Liver (tissue), 9 donors: ENCODE data around the gene TARM1. TPM values are rescaled to one million over a fixed set of nuclear protein-coding genes. Genes with fewer than 3 reads are reported as not detected.

Source experiments
- DNase-seq: peaks from one replicate; pipeline ENCODE4 v3.0.0-alpha.2; 2017; ENCODE audit warnings: low spot score
- H3K27ac ChIP-seq, 2 donors: one replicate each; pipeline ENCODE4 v1.7.0; 2013; ENCODE audit warnings: inconsistent platforms in 2 of 2, low read length in 2 of 2, control low read depth in 1 of 2, low read depth in 1 of 2, mild to moderate bottlenecking in 1 of 2
- H3K27me3 ChIP-seq, 4 donors: one replicate each; pipeline versions ENCODE4 v1.6.1 to v1.7.0; 2013; ENCODE audit warnings: low read length in 3 of 4, inconsistent platforms in 1 of 4, mild to moderate bottlenecking in 1 of 4, moderate library complexity in 1 of 4; ENCODE audit not compliant: control insufficient read depth in 4 of 4, insufficient read depth in 4 of 4
- H3K36me3 ChIP-seq, 4 donors: one replicate each; pipeline versions ENCODE4 v1.6.1 to v1.7.0; 2013; ENCODE audit warnings: low read length in 3 of 4, mild to moderate bottlenecking in 3 of 4, low read depth in 1 of 4, moderate library complexity in 1 of 4; ENCODE audit not compliant: control insufficient read depth in 4 of 4, insufficient read depth in 3 of 4
- H3K4me1 ChIP-seq, 4 donors: one replicate each; pipeline versions ENCODE4 v1.6.1 to v1.7.0; 2013; ENCODE audit warnings: low read length in 3 of 4, mild to moderate bottlenecking in 3 of 4, moderate library complexity in 1 of 4; ENCODE audit not compliant: control insufficient read depth in 4 of 4, insufficient read depth in 4 of 4
- H3K4me3 ChIP-seq, 3 donors: one replicate each; pipeline versions ENCODE4 v1.6.1 to v1.7.0; 2013; ENCODE audit warnings: low read length in 3 of 3, control low read depth in 1 of 3, low read depth in 1 of 3, mild to moderate bottlenecking in 1 of 3
- H3K9ac ChIP-seq, 2 donors: one replicate each; pipeline ENCODE4 v1.7.0; 2013; ENCODE audit warnings: low read length in 2 of 2, mild to moderate bottlenecking in 2 of 2, moderate library complexity in 2 of 2, control low read depth in 1 of 2, low read depth in 1 of 2
- H3K9me3 ChIP-seq, 4 donors: one replicate each; pipeline versions ENCODE4 v1.6.1 to v1.7.0; 2013; ENCODE audit warnings: low read length in 3 of 4; ENCODE audit not compliant: control insufficient read depth in 4 of 4
- EGR1 ChIP-seq, 2 donors: IDR thresholded peaks; 2 replicates each; pipeline ENCODE4 v1.6.1; 2016 to 2018; ENCODE audit warnings: antibody characterized with exemption in 2 of 2, low read depth in 2 of 2
- FOXA1 ChIP-seq: IDR thresholded peaks from 2 replicates; pipeline ENCODE4 v1.6.1; 2016; ENCODE audit warnings: antibody characterized with exemption
- FOXA2 ChIP-seq: IDR thresholded peaks from 2 replicates; pipeline ENCODE4 v1.6.1; 2016; ENCODE audit warnings: antibody characterized with exemption
- GABPA ChIP-seq, 2 donors: IDR thresholded peaks in 1 of 2; conservative IDR thresholded peaks in 1 of 2; 2 replicates each; pipeline ENCODE4 v1.6.1; 2016; ENCODE audit warnings: antibody characterized with exemption in 2 of 2, mild to moderate bottlenecking in 1 of 2, moderate library complexity in 1 of 2
- HNF4A ChIP-seq, 2 donors: conservative IDR thresholded peaks; 2 replicates each; pipeline ENCODE4 v1.6.1; 2016; ENCODE audit warnings: antibody characterized with exemption in 2 of 2, mild to moderate bottlenecking in 2 of 2
- HNF4G ChIP-seq: IDR thresholded peaks from 2 replicates; pipeline ENCODE4 v1.6.1; 2016; ENCODE audit warnings: antibody characterized with exemption
- JUND ChIP-seq, 2 donors: IDR thresholded peaks; 2 replicates each; pipeline ENCODE4 v1.6.1; 2016; ENCODE audit warnings: antibody characterized with exemption in 2 of 2
- NR2F2 ChIP-seq: IDR thresholded peaks from 2 replicates; pipeline ENCODE4 v1.6.1; 2016; ENCODE audit warnings: antibody characterized with exemption
- RAD21 ChIP-seq, 2 donors: IDR thresholded peaks; 2 replicates each; pipeline ENCODE4 v1.6.1; 2016; ENCODE audit warnings: antibody characterized with exemption in 2 of 2, mild to moderate bottlenecking in 2 of 2
- RXRA ChIP-seq, 2 donors: IDR thresholded peaks; 2 replicates each; pipeline ENCODE4 v1.6.1; 2017 to 2018; ENCODE audit warnings: antibody characterized with exemption in 2 of 2, mild to moderate bottlenecking in 1 of 2
- SP1 ChIP-seq: IDR thresholded peaks from 2 replicates; pipeline ENCODE4 v1.6.1; 2018; ENCODE audit warnings: antibody characterized with exemption, mild to moderate bottlenecking
- TAF1 ChIP-seq: conservative IDR thresholded peaks from 2 replicates; pipeline ENCODE4 v1.6.1; 2016; ENCODE audit warnings: antibody characterized with exemption, mild to moderate bottlenecking
- YY1 ChIP-seq: IDR thresholded peaks from 2 replicates; pipeline ENCODE4 v1.6.1; 2016; ENCODE audit warnings: antibody characterized with exemption, mild to moderate bottlenecking
- WGBS: extraction: QIAGEN DNeasy Blood & Tissue Kit; methylation state at CpG from one replicate; pipeline ENCODE4 v1.1.7; 2013; 5-methylcytosine and 5-hydroxymethylcytosine counted together
- polyA plus RNA-seq, 2 donors: library from polyadenylated mRNA; stranded (reverse) in 1 of 2; unstranded in 1 of 2; fragments of 200-250 nt in 1 of 2; fragments of >200 nt in 1 of 2; fragmentation: Nextera tagmentation in 1 of 2; extraction: Ambion mirVana in 1 of 2; gene quantifications; one replicate each; pipeline versions ENCODE4 v1.2.1 to v1.2.3, GENCODE V29; 2013 to 2015
- total RNA-seq, 2 donors: library from RNA; depleted of rRNA; stranded (reverse); fragments of >200 nt; gene quantifications; one replicate each; pipeline ENCODE4 v1.2.3, GENCODE V29; 2014
- TF ChIP-seq, protein P1 (sequence below): IDR thresholded peaks from 2 replicates; pipeline ENCODE4 v1.6.1; 2016; ENCODE audit warnings: antibody characterized with exemption, mild to moderate bottlenecking
- TF ChIP-seq, protein P2 (sequence below): IDR thresholded peaks from 2 replicates; pipeline ENCODE4 v1.6.1; 2016; ENCODE audit warnings: antibody characterized with exemption
- TF ChIP-seq, protein P3 (sequence below): fragments of 150-350 bp; IDR thresholded peaks from 2 replicates; pipeline ENCODE4 v1.5.1; 2017; ENCODE audit warnings: improper control_type of control experiment, low read depth, low read length; ENCODE audit not compliant: missing input control
- TF ChIP-seq, protein P4 (sequence below): IDR thresholded peaks from 2 replicates; pipeline ENCODE4 v1.6.1; 2016; ENCODE audit warnings: antibody characterized with exemption
- TF ChIP-seq, protein P5 (sequence below): IDR thresholded peaks from 2 replicates; pipeline ENCODE4 v1.6.1; 2016; ENCODE audit warnings: antibody characterized with exemption
- donor health status: healthy.
- donor health status: healthy.
- donor health status: healthy.
- donor health status: healthy.
- donor health status: healthy.

Gene TARM1
- total and polyA plus RNA-seq, 4 donors: not detected

DNA sequence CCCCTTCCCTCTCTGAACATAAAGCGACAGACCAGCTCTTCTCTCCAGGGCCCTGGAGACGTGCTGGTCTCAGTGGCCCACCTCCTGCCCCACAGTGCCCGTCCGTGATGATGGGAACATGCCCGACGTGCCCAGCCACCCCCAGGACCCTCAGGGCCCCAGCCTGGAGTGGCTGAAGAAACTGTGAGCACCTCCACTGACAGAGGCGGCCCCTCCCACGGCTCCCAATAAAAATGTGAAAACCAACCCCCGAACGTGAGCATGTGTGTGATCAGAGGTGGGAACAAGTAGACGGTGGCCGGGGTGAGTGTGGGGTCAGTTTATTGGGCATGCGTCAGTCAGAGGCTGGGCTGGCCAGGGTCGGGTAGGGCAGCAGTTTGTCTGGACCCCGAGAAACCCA, 25.6 kb upstream of the TARM1 start:
- no peaks in the 10 kb centered on the region for H3K27me3 ChIP-seq
- no peaks in the 10 kb centered on the region for H3K9me3 ChIP-seq
- H3K4me3 ChIP-seq: no peak overlapping the region
- DNase-seq: no peak
- H3K4me1 ChIP-seq: peaks cover 0 to 24% (median 9%) of the 10 kb centered on the region in 4 donors
- no peak overlapping the region for H3K9ac ChIP-seq
- peaks cover 14 to 47% (median 18%) of the 10 kb centered on the region in 4 donors for H3K36me3 ChIP-seq
- no peak overlapping the region for H3K27ac ChIP-seq
- TF ChIP-seq, protein P1, sequence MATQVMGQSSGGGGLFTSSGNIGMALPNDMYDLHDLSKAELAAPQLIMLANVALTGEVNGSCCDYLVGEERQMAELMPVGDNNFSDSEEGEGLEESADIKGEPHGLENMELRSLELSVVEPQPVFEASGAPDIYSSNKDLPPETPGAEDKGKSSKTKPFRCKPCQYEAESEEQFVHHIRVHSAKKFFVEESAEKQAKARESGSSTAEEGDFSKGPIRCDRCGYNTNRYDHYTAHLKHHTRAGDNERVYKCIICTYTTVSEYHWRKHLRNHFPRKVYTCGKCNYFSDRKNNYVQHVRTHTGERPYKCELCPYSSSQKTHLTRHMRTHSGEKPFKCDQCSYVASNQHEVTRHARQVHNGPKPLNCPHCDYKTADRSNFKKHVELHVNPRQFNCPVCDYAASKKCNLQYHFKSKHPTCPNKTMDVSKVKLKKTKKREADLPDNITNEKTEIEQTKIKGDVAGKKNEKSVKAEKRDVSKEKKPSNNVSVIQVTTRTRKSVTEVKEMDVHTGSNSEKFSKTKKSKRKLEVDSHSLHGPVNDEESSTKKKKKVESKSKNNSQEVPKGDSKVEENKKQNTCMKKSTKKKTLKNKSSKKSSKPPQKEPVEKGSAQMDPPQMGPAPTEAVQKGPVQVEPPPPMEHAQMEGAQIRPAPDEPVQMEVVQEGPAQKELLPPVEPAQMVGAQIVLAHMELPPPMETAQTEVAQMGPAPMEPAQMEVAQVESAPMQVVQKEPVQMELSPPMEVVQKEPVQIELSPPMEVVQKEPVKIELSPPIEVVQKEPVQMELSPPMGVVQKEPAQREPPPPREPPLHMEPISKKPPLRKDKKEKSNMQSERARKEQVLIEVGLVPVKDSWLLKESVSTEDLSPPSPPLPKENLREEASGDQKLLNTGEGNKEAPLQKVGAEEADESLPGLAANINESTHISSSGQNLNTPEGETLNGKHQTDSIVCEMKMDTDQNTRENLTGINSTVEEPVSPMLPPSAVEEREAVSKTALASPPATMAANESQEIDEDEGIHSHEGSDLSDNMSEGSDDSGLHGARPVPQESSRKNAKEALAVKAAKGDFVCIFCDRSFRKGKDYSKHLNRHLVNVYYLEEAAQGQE: no peak
- TF ChIP-seq FOXA2 (no peak), GABPA (IDR thresholded peaks at IDR 0.05 in 1 of 2, conservative IDR thresholded peaks at IDR 0.05 in 1 of 2) (no peak), SP1 (no peak), NR2F2 (no peak), JUND (IDR thresholded peaks at IDR 0.05) (no peak), YY1 (no peak), HNF4G (no peak)
- TF ChIP-seq, protein P2, sequence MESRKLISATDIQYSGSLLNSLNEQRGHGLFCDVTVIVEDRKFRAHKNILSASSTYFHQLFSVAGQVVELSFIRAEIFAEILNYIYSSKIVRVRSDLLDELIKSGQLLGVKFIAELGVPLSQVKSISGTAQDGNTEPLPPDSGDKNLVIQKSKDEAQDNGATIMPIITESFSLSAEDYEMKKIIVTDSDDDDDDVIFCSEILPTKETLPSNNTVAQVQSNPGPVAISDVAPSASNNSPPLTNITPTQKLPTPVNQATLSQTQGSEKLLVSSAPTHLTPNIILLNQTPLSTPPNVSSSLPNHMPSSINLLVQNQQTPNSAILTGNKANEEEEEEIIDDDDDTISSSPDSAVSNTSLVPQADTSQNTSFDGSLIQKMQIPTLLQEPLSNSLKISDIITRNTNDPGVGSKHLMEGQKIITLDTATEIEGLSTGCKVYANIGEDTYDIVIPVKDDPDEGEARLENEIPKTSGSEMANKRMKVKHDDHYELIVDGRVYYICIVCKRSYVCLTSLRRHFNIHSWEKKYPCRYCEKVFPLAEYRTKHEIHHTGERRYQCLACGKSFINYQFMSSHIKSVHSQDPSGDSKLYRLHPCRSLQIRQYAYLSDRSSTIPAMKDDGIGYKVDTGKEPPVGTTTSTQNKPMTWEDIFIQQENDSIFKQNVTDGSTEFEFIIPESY: no peak
- WGBS: 89% methylated on average over 15 of the region's 15 CpGs

DNA sequence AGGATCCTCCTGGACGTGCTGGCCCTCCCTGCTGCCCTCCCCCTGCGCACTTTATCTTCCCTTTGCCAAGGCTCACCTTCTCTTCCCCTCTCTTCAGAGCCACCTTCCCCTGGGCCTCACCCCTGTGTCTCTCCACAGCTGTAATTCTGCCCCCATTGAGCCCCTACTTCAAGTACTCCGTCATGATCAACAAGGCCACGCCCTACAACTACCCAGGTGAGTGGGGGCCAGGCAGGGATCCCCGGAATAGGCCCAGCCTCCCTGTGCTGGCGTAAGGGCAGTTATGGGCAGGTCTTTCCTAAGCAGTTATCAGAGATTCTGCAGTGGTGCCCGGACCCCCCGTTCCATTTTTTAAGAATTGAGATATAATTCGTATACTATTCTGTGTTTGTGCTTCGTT, 24.6 kb upstream of the TARM1 start:
- no peak overlapping the region for H3K9ac ChIP-seq
- H3K36me3 ChIP-seq: peaks cover 14 to 44% (median 16%) of the 10 kb centered on the region in 4 donors
- H3K27ac ChIP-seq: no peak overlapping the region
- H3K4me3 ChIP-seq: no peak overlapping the region
- peaks cover 0 to 24% (median 9%) of the 10 kb centered on the region in 4 donors for H3K4me1 ChIP-seq
- H3K27me3 ChIP-seq: no peaks in the 10 kb centered on the region
- no peak for TF ChIP-seq FOXA2
- TF ChIP-seq FOXA1: no peak
- TF ChIP-seq, protein P3, sequence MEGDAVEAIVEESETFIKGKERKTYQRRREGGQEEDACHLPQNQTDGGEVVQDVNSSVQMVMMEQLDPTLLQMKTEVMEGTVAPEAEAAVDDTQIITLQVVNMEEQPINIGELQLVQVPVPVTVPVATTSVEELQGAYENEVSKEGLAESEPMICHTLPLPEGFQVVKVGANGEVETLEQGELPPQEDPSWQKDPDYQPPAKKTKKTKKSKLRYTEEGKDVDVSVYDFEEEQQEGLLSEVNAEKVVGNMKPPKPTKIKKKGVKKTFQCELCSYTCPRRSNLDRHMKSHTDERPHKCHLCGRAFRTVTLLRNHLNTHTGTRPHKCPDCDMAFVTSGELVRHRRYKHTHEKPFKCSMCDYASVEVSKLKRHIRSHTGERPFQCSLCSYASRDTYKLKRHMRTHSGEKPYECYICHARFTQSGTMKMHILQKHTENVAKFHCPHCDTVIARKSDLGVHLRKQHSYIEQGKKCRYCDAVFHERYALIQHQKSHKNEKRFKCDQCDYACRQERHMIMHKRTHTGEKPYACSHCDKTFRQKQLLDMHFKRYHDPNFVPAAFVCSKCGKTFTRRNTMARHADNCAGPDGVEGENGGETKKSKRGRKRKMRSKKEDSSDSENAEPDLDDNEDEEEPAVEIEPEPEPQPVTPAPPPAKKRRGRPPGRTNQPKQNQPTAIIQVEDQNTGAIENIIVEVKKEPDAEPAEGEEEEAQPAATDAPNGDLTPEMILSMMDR: no peak
- no peak for TF ChIP-seq YY1
- TF ChIP-seq HNF4G: no peak
- TF ChIP-seq TAF1: no peak
- TF ChIP-seq, protein P1: no peak
- TF ChIP-seq, protein P4, sequence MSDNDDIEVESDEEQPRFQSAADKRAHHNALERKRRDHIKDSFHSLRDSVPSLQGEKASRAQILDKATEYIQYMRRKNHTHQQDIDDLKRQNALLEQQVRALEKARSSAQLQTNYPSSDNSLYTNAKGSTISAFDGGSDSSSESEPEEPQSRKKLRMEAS: no peak
- no peak for TF ChIP-seq RAD21 (IDR thresholded peaks at IDR 0.05)
- no peak for TF ChIP-seq EGR1 (IDR thresholded peaks at IDR 0.05; ENCODE audit: low read depth in 2 of 2)
- no peak for TF ChIP-seq GABPA (IDR thresholded peaks at IDR 0.05 in 1 of 2, conservative IDR thresholded peaks at IDR 0.05 in 1 of 2)
- no peak for TF ChIP-seq HNF4A (conservative IDR thresholded peaks at IDR 0.05)
- TF ChIP-seq, protein P5, sequence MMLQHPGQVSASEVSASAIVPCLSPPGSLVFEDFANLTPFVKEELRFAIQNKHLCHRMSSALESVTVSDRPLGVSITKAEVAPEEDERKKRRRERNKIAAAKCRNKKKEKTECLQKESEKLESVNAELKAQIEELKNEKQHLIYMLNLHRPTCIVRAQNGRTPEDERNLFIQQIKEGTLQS: no peak
- TF ChIP-seq RXRA (IDR thresholded peaks at IDR 0.05): no peak
- TF ChIP-seq NR2F2: no peak
- TF ChIP-seq, protein P2: no peak
- TF ChIP-seq JUND (IDR thresholded peaks at IDR 0.05): no peak
- WGBS: 95% methylated on average over 10 of the region's 10 CpGs
- H3K9me3 ChIP-seq: no peaks in the 10 kb centered on the region
- DNase-seq: no peak
